ENCODE data around the gene LRP11.

GRCh38 chr6:149823013-149823412 lies 41.1 kb downstream of the LRP11 start:
- TF ChIP-seq RAD21 (conservative IDR thresholded peaks at IDR 0.05), result no peak
- TF ChIP-seq CTCF (IDR thresholded peaks at IDR 0.05; ENCODE audit: poor library complexity, severe bottlenecking), result no peak
- no peak for TF ChIP-seq EZH2 (IDR thresholded peaks at IDR 0.05; ENCODE audit: borderline replicate concordance, insufficient read depth, low read length, poor library complexity, severe bottlenecking)
- no peak for TF ChIP-seq POLR2AphosphoS5 (IDR thresholded peaks at IDR 0.05)

All from neural cell (in vitro differentiated cells).